ENCODE data around the gene LARP4. TPM values are rescaled to one million over a fixed set of nuclear protein-coding genes. Genes with fewer than 3 reads are reported as not detected.

The LARP4 gene
- total and polyA plus RNA-seq, 2 donors (not counting 3 experiments of a cell fraction or from before 2014, with no cell fraction given) = 8.9 to 69.6 TPM

DNA sequence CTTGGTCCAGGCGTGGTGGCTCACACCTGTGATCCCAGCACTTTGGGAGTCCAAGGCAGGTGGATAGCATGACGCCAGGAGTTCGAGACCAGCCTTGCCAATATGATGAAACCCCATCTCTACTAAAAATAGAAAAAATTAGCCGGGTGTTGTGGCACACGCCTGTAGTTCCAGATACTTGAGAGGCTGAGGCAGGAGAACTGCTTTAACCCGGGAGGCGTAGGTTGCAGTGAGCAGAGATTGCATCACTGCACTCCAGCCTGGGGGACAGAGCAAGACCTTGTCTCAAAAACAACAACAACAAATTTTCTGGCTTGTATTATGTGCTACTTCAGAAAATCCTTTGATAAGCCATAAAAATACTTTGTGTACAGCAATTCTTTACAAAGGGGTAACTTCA is 41.1 kb downstream of the LARP4 start:
- no TSS peak for BruUV-seq (replicated peaks)
- Histone ChIP-seq H3K79me2 (ENCODE audit: control insufficient read depth, insufficient read depth, low read length) (no peaks in the 10 kb centered on the region), H3K36me3 (ENCODE audit: control insufficient read depth in 2 of 2, extremely low read depth in 1 of 2, insufficient read depth in 2 of 2, low read length in 2 of 2) (peaks cover 7 to 35% of the 10 kb centered on the region in 2 experiments), H2AFZ (ENCODE audit: low read depth, low read length) (no peak overlapping the region), H3K9me3 (replicated peaks; ENCODE audit: control insufficient read depth, insufficient read depth, low read length) (no peaks in the 10 kb centered on the region), H3K4me3 (replicated peaks in 1 of 3; ENCODE audit: insufficient read depth in 1 of 3, low read depth in 1 of 3, low read length in 3 of 3) (no peak overlapping the region), H3K27me3 (ENCODE audit: control insufficient read depth in 2 of 2, insufficient read depth in 2 of 2, low read length in 2 of 2) (no peaks in the 10 kb centered on the region), H3K9ac (replicated peaks; ENCODE audit: extremely low read depth, insufficient read depth, low read length) (no peak overlapping the region), H4K20me1 (replicated peaks; ENCODE audit: control insufficient read depth, extremely low read depth, insufficient read depth, low read length) (no peaks in the 10 kb centered on the region), H3K9me1 (replicated peaks; ENCODE audit: control insufficient read depth, extremely low read depth, insufficient read depth, low read length) (no peaks in the 10 kb centered on the region), H3K27ac (ENCODE audit: insufficient read depth, low read depth, low read length) (no peak overlapping the region), H3K4me1 (ENCODE audit: control insufficient read depth, extremely low read depth, insufficient read depth, low read length) (no peaks in the 10 kb centered on the region), H3K4me2 (ENCODE audit: insufficient read depth, low read length) (no peak overlapping the region)
- CTCF ChIA-PET = no interaction called here
- TF ChIP-seq POLR2AphosphoS5 (IDR thresholded peaks at IDR 0.05; ENCODE audit: insufficient read depth, low read depth, low read length) = no peak
- TF ChIP-seq, protein P1, sequence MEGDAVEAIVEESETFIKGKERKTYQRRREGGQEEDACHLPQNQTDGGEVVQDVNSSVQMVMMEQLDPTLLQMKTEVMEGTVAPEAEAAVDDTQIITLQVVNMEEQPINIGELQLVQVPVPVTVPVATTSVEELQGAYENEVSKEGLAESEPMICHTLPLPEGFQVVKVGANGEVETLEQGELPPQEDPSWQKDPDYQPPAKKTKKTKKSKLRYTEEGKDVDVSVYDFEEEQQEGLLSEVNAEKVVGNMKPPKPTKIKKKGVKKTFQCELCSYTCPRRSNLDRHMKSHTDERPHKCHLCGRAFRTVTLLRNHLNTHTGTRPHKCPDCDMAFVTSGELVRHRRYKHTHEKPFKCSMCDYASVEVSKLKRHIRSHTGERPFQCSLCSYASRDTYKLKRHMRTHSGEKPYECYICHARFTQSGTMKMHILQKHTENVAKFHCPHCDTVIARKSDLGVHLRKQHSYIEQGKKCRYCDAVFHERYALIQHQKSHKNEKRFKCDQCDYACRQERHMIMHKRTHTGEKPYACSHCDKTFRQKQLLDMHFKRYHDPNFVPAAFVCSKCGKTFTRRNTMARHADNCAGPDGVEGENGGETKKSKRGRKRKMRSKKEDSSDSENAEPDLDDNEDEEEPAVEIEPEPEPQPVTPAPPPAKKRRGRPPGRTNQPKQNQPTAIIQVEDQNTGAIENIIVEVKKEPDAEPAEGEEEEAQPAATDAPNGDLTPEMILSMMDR (IDR thresholded peaks at IDR 0.05; ENCODE audit: extremely low read depth in 1 of 2, insufficient read depth in 1 of 2, low read depth in 1 of 2, low read length in 2 of 2) = no peak
- no peak for TF ChIP-seq EZH2 (IDR thresholded peaks at IDR 0.05; ENCODE audit: borderline replicate concordance, low read depth, low read length, severe bottlenecking)
- TF ChIP-seq JUN (IDR thresholded peaks at IDR 0.05; ENCODE audit: borderline replicate concordance, insufficient read depth, insufficient read length, low read depth) = no peak
- TF ChIP-seq MAX (IDR thresholded peaks at IDR 0.05; ENCODE audit: insufficient read depth, insufficient read length) = no peak
- no peak for TF ChIP-seq MYC (IDR thresholded peaks at IDR 0.05; ENCODE audit: low read depth, low read length)
- TF ChIP-seq GATA2 (IDR thresholded peaks at IDR 0.05; ENCODE audit: insufficient read depth, insufficient read length, low read depth, low read length) = no peak
- TF ChIP-seq FOS (IDR thresholded peaks at IDR 0.05; ENCODE audit: borderline replicate concordance, insufficient read depth, low read length) = no peak
- TF ChIP-seq POLR2A (IDR thresholded peaks at IDR 0.05; ENCODE audit: low read depth, low read length) = no peak
- POLR2A ChIA-PET = no interaction called here
- dilution Hi-C loops (cut with MboI; ENCODE audit: extremely low pct_ligation_motif_present, low sequenced_read_pairs) = no loop called here
- FAIRE-seq = no peak
- no peak for DNase-seq (ENCODE audit: low read depth, low spot score)
- intact Hi-C loops (cut with micrococcal nuclease) = no loop called here
